HG02884 (cell line): ENCODE results near the gene PPP1R3F.
"Not testable (repeated sequence)": the region's sequence is repeated elsewhere in the genome, so short reads cannot be mapped to it uniquely, and the experiment has no call there.

Source experiments
- ATAC-seq: cut with Tn5 transposase; IDR thresholded peaks from one replicate; pipeline ENCODE4 v1.9.1; 2021; ENCODE audit warnings: mild to moderate bottlenecking, moderate library complexity; ENCODE audit not compliant: unreplicated experiment

The PPP1R3F gene

GRCh38 chrX:49310371-49310770 lies 40.8 kb downstream of the PPP1R3F start:
- no peak for ATAC-seq

DNA sequence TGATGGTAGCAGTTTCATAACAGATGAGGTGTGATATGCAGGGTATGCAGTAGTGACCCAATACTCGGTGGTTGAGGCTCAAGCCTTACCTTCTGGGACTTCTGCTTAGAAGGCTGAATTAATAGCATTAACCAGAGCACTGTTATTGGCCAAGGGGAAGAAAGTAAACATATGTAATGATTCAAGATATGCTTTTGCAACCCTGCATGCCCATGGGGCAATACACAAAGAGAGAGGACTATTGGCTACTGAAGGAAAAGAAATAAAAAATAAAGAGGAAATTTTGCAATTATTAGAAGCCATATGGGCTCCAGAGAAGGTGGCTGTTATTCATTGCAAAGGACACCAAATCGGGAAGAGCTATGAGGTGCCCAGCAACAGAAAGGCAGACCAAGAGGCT lies 42.6 kb downstream of the PPP1R3F start:
- no peak for ATAC-seq

DNA sequence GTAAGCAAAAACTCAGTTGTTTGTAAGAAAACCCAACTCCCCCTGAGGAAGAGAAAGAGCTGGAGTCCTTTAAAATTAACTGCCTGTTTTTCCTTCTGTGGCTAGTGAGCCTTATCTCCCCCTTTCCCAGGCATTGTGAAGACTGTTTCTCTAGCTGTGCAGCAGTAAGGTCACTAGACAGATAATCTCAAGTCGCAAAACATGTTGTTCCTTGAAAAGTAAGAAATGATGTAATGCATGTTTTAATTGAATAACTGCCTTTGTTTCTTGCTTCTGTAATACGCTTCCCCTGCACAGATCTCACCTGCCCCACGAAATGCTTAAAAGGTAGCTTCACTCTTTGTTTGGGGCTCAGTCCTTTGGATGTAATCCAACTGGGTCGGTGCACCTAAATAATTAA lies 46.5 kb downstream of the PPP1R3F start:
- ATAC-seq = no peak

DNA sequence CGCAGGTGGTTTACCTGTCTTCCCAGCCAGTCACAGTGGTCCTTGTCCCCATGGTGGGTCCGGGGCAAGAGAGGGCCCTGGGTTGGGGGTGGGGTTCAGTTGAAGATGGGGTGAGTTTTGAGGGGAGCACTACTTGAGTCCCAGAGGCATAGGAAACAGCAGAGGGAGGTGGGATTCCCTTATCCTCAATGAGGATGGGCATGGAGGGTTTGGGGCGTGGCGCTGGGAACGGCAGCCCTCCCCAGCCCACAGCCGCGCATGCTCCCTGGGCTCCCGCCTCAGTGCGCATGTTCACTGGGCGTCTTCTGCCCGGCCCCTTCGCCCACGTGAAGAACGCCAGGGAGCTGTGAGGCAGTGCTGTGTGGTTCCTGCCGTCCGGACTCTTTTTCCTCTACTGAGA lies 52.1 kb downstream of the PPP1R3F start, which contains the start of gene GAGE12J:
Gene GAGE12J, plus strand, starts transcription at position 301 of the 400 bp plus-strand sequence. CDS start 1,157 bp downstream, outside the sequence.
- not testable (repeated sequence) for ATAC-seq

- not testable (repeated sequence) for ATAC-seq
Observed at GRCh38 chrX:49322266-49322665, 52.7 kb downstream of the PPP1R3F start.

- ATAC-seq = not testable (repeated sequence)
Observed at GRCh38 chrX:49323735-49324134, 54.1 kb downstream of the PPP1R3F start.

DNA sequence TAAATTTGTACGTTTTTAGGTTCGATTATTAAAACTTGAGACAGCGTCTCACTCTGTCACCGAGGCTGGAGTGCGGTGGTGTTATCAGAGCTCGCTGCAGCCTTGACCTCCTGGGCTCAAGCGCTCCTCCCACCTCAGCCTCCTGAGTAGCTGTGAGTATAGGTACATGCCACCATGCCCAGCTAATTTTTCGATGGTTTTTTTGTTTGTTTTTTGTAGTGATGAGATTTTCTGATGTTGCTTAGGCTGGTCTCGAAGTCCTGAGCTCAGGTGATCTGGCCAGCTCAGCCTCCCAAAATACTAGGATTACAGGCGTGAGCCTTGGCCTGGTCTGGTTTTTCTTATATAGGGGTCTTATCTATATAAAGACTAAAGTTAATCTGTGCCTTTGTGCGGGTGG lies 60.8 kb downstream of the PPP1R3F start:
- not testable (repeated sequence) for ATAC-seq

- not testable (repeated sequence) for ATAC-seq
Observed at GRCh38 chrX:49331282-49331681, 61.7 kb downstream of the PPP1R3F start, which contains the start of gene GAGE13. GAGE13 (plus strand) TSS chrX:49331582; CDS start chrX:49332738, 1,156 bp downstream.

GRCh38 chrX:49331841-49332240 lies 62.2 kb downstream of the PPP1R3F start:
- ATAC-seq = not testable (repeated sequence)
